NCI-H526 treated with DMSO at 0.1 percent for 48 hours (cell line): ENCODE measurements around the gene GLIPR1L1.

Experiments
- DNase-seq: peaks from one replicate; lab custom pipeline; 2025; lab: John Stamatoyannopoulos, UW

Gene GLIPR1L1

DNA sequence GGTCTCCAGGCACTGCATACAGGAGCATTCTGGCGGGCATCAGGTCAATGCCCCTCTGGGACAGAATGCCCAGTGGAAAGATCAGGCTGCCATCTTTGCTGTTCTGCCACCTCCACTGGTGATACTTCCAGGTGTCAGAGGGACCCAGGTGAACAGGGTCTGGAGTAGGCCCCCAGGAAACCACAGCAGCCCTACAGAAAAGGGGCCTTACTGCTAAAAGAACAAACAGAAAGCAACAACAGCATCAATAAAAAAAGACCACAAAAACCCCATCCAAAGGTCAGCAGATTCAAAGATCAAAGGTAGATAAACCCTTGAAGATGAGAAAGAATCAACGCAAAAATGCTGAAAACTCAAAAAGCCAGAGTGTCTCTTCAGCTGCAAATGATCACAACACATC, 15.9 kb downstream of the GLIPR1L1 start:
- no peak for DNase-seq

DNA sequence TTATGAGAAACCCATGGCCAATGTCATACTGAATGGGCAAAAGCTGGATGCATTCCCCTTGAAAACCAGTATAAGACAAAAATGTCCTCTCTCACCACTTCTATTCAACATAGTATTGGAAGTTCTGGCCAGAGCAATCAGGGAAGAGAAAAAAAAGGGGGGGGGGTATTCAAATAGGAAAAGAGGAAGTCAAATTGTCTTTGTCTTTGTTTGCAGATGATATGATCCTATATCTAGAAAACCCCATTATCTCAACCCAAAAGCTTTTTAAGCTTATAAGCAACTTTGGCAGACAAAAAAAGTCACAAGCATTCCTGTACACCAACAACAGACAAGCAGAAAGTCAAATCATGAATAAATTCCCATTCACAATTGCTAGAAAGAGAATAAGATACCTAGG, 19.5 kb downstream of the GLIPR1L1 start:
- DNase-seq: no peak

DNA sequence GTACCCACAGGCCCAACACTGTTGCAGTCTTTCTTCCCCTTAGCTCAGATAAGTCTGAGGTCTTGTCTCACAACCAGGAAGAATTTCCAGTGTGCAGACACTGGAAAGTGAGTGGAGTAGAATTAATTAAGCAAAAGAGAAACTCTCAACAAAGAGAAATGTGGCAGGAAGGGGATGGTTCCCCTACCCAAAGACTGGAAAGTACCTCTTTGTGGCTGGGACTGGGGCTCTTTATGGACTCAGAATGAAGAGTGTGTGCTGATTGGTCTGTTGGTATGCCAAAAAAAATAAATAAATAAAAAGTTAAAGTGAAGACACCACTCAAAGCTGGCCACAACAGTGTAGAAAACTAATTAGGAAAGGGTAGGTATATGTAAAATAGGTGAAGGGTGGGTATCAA, 26.4 kb downstream of the GLIPR1L1 start:
- DNase-seq: no peak

DNA sequence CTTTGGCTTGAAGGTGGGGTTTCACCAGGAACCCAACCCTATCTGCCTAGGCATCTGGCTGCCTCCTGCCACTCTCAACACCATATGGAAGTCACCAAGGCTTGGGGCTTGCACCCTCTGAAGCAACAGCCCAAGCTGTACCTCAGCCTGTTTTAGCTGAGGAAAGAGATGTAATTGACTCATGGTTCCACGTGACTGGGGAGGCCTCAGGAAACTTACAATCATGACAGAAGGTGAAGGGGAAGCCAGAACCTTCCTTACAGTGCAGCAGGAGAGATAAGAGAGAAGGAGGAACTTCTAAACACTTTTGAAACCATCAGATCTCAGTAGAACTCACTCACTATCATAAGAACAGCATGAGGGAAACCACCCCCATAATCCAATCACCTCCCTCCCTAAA, 26.9 kb downstream of the GLIPR1L1 start:
- no peak for DNase-seq

DNA sequence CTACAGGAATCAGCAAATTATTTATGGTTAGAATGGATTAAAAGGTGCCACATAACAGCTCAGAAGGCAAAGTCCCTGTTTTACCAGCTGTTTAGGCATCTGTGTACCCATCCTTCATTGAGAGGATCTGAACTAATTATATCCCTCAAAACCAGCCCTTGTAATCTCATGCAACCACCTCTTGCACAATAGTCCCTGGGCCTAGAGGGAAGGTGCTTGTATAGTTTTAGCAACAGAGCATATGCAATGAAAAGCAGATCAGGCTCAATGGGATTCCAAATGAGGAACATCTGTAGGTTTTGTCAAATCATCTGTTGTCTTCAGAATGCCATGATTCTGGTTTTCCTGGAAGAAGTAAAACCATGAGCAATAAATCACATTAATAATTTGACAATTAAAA, 30.4 kb downstream of the GLIPR1L1 start:
- DNase-seq: no peak

DNA sequence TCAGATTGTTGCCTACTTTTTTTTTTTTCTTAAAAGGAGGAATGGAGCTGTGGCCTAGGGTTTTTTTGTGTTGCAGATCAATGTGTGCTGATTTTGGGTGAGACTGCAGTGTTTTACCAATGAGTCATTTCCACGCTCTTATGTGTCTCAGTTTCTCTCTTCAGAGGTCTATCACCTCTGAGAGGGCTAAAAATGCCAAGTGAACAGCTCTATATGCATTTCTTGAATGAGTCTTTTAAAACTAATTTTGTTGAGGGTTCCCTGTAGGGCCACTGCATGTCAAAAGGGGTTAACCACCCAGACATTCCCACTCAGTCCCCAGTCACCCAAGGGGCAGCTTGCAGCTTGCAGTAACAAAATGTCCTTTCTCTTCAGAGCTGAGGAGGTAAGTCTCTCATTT, 32.2 kb downstream of the GLIPR1L1 start:
- no peak for DNase-seq

DNA sequence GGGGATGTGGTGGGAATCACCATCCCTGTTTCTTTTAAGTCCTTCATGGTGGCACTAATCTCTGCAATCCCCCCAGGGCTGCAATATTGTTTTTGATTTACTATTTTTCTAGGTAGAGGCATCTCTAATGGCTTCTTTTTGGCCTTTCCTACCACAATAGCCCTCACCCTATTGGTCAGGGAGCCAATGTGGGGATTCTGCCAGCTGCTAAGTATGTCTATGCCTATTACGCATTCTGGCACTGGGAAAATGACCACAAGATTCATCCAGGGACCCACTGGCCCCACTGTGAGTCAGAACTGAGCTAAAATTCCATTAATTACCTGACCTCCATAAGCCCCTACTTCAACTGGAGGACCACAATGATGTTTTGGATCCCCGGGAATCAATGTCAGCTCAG, 40.5 kb downstream of the GLIPR1L1 start:
- DNase-seq: no peak

DNA sequence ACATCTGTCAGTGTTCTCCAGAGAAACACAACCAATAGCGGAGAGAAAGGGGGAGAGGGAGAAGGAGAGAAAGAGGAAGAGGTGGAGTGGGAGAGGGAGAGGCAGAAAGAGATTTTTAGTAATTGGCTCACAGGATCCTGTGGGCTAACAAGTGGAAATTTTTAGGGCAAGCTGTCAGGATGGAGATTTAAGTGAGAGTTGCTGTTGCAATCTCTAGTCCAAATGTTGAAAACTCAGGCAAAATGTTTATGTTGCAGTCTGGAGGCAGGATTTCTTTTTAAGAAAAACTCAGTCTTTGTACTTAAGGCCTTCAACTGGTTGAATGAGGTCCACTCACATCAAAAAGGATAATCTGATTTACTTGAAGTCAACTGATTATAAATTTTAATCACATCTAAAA, 43.9 kb downstream of the GLIPR1L1 start:
- no peak for DNase-seq

DNA sequence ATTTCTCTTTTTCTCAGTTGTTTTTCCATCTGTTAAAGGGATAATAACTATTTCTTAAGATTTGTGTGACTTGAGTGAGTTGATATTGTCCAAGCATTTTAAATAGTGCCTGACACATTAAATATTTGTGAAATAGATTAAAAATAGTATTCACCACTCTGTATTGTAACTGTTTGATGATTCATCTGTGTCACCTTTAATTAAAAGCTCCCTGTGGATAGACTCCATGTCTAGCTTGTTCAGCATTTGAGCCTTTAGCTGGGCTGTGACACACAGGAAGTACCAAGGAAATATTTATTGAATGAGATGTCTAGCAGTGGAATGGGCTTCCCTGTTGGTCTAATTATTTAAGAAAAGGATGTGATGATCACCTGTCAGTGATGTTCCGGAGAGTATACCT, 54.6 kb downstream of the GLIPR1L1 start:
- DNase-seq: no peak

DNA sequence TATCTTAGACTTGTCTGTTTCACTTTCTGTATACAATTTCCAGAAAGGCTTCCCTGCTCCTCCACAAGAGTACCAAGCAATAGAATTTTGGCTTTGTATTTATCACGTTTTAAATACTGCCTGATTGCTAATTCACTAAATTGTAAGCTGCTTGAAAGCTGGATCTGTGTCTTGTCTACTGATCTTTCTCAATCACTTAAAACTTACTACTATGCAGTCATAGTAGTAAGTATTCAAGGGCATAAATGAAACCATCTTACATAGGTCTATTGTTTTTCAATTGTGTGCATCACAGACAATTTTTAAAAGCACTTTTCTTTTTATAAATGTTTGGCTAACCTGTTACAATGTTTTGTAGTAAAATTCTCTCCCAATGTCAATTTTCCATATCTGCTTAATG, 55.2 kb downstream of the GLIPR1L1 start:
- DNase-seq: no peak

DNA sequence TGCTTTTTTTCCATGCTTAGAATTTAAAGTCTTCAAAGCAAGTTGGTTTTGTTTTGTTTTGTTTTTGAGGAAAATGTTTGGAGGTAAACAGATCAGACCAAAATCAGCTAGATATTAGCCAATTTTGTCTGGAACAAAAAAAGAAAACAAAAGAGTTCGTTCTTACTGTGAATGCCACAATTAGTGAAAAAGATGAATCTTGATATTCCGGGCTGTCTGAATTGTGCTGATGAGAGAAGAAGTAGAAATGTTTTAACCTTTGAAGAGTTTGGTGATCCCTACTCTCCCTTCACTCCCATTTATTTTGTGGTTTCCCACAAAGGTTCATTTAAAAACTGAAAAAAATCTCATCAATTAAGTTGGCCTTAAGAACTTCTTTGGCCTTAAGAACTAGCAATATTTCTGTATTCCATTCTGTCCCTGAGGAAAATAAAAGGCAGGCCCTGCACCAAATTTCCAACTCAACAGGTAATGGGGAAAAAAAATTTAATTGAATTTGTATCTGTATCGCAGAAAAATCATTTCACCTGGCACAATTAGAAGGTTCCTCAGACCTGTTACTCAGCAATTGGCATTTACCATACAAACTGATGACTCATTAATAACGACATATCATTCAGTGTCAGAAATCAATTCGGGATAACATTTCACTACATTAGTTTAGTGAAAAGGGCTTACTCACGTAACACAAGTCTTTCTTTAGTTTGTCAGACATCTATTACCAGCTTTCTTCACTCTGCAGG, 55.9 kb downstream of the GLIPR1L1 start:
- DNase-seq: no peak

DNA sequence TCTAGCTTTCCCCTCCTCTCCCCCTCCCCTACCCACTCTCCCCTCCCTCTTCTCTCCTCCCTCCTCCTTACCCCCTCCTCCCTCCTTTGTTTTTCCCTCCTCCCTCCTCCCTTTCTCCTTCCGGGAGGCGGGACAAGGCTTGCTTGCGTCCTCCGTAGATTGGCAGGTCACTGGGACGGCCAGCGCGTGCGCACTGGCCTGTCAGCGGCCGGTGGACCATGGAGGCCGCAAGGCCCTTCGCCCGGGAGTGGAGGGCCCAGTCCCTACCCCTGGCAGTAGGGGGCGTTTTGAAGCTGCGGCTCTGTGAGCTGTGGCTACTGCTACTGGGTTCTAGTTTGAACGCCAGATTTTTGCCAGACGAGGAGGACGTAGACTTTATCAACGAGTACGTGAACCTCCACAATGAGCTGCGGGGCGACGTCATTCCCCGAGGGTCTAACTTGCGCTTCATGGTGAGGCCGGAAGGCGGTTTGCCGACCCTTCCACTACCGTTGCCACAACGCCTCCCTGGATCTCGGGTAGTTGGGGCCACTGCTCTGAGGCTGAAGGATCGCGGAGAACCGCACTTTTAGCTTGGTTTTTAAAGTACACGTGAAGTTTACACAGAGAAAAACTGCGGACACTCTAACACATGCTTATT, 56.5 kb downstream of the GLIPR1L1 start, which contains the start of gene GLIPR1L2:
Gene GLIPR1L2 (plus strand): TSS at position 191 of the 640 bp plus-strand sequence. CDS start 28 bp downstream, at position 219.
- DNase-seq: peak; percentile 87

DNA sequence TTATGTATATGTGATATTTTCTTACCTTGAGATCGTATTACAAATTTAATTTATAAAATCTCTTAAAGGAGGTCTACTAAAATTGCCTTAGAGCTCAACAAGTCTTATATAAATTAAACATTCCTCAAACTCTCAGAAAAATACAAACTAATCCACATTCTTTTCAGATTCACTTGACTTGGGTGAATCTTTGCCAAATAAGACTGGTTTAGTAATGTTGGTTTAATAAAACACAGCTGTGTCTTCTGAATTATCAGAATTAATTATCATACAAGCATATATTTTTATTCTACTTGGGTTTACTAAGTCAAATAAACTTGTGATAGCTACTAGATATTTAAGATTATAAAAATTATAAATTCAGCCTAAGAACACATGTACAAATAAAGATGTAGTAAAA, 69.8 kb downstream of the GLIPR1L1 start:
- DNase-seq: no peak

DNA sequence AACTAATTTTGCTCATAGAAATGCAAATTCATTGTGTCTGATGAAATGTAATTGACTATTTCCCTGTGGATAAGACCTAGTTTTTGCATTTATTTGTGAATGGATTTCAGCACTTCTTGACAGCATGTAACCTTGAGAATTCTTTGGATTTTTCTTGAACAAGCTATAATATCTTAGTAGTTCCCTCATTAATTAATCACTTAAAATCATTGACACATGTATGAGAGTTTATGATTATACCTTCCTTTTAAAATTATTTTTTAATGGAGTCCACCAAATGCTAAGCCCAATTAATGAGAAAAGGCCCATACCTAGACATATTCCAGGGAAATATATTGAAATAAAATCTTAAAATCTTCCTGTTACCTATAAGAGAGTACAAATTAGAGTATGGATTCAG, 73.2 kb downstream of the GLIPR1L1 start:
- no peak for DNase-seq

DNA sequence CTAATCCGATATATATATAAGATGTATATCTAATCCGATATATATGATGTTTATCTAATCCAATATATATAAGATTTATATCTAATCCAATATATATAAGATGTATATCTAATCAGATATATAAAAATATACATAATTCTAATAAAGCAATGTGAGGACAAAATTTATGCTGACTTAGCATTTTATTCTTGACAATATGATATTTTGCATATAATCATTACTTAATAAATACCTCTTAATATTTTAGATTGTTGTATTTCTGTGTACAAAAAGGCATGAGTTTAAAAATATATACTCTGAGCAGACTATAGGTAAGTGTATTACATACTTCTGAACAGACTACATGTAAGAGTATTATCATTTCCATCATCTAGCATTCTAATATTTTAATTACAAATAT, 75.4 kb downstream of the GLIPR1L1 start:
- DNase-seq: no peak

DNA sequence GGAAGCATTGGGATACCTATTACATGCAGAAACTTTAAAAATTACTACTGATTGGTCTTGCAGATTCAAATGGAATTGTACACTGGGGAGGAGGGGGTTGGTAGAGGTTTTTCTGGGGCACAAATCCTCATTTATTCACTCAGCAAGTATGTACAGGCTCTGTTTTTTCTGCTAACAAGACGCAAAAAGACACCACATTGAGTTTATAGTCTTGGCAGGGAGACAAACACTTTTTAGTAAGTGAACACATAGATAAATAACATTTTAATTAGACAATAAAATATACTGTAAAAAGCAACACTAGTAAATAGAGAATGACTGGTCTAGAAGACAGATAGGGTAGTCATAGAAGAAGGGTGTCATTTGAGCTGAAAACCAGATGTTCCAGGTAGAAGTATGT, 80.2 kb downstream of the GLIPR1L1 start:
- DNase-seq: no peak

DNA sequence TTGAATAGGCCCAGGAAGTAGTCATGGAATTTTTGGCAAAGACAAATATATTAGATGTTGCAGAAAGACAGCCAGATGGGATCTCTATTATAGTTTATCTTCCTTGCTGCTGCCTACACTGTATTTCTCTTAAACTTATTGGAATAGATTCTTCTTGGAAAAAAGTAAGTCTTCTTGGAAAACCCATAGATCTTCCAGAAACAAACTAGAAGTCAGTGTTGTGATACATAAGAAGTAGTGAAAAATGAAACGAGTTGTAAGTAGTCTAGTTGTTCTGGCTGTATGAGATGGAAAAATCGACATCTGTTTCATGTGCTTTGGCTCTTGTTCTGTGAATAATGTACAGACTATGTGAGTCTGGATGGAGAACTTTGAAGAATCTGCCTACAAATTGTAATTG, 85.4 kb downstream of the GLIPR1L1 start:
- no peak for DNase-seq
